Colonic mucosa (tissue), 4 donors: ENCODE data around the gene GRIN2A. TPM values are rescaled to one million over a fixed set of nuclear protein-coding genes. Genes with fewer than 3 reads are reported as not detected.

ENCODE experiments used
- DNase-seq: peaks from one replicate; pipeline ENCODE4 v3.0.0-alpha.2; 2020
- H3K27ac ChIP-seq: fragments of 200-600 bp; one replicate; pipeline ENCODE4 v1.8.0; 2021
- H3K27me3 ChIP-seq: fragments of 200-600 bp; one replicate; pipeline ENCODE4 v1.8.0; 2021
- H3K36me3 ChIP-seq: fragments of 200-600 bp; one replicate; pipeline ENCODE4 v1.8.0; 2021
- H3K4me1 ChIP-seq: fragments of 200-600 bp; one replicate; pipeline ENCODE4 v1.8.0; 2021; ENCODE audit warnings: mild to moderate bottlenecking
- H3K4me3 ChIP-seq: fragments of 200-600 bp; one replicate; pipeline ENCODE4 v1.8.0; 2021
- H3K9ac ChIP-seq, 2 donors: one replicate each; pipeline ENCODE4 v1.7.0; 2013; ENCODE audit warnings: control low read depth in 2 of 2, low read depth in 2 of 2, low read length in 2 of 2
- H3K9me3 ChIP-seq: fragments of 200-600 bp; one replicate; pipeline ENCODE4 v1.8.0; 2021
- intact Hi-C: fragments of 100-400 bp; cut with DNase I; formaldehyde crosslinking; loops from one replicate; pipeline ENCODE4 v1.14.1; 2022
- total RNA-seq, 2 donors: library from RNA; stranded (reverse); fragmentation: NEBNext Ultra II Directional in 1 of 2; extraction: Animal tissue kit (Norgen Biotek cat#: 25700) in 1 of 2; gene quantifications; one replicate each; pipeline ENCODE4 v1.2.1, GENCODE V29; 2021
- TF ChIP-seq, protein P1 (sequence below): fragments of 200-600 bp; IDR thresholded peaks from one replicate; pipeline ENCODE4 v1.8.0; 2022; ENCODE audit warnings: antibody characterized with exemption, mild to moderate bottlenecking
- donor health status: healthy.
- donor health status: DM: no; HTN: no; CAD: no.
- donor health status: DM: no; HTN: no; CAD: no.

Gene GRIN2A
- total RNA-seq, 2 donors from 2014 or later = 0.15 to 0.40 TPM

DNA sequence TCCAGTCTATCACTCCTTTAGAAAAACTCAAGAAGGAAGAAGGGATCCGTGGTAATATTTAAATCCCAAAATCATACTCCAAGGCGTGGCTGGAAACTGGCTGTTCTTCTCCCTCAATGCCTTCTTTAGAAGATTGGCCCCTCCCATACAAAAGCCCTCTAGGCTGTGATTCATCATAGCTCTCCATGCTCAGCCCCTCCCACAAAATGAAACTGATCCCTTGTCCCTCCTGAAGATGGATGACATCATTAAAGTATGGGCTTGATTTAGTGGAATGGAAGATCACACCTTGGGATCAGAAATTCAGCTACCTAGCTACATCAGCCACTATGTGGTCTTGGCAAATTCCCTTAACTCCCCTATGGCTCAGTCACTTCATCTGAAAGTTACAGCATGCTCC, 4.1 kb downstream of the GRIN2A start:
- Histone ChIP-seq H3K4me3 (no peak overlapping the region), H3K9ac (no peak overlapping the region), H3K9me3 (no peaks in the 10 kb centered on the region), H3K27ac (no peak overlapping the region), H3K36me3 (no peaks in the 10 kb centered on the region), H3K4me1 (peaks cover 8% of the 10 kb centered on the region), H3K27me3 (peaks cover 22% of the 10 kb centered on the region)
- DNase-seq = no peak
- intact Hi-C loops = no loop called here
- TF ChIP-seq, protein P1, sequence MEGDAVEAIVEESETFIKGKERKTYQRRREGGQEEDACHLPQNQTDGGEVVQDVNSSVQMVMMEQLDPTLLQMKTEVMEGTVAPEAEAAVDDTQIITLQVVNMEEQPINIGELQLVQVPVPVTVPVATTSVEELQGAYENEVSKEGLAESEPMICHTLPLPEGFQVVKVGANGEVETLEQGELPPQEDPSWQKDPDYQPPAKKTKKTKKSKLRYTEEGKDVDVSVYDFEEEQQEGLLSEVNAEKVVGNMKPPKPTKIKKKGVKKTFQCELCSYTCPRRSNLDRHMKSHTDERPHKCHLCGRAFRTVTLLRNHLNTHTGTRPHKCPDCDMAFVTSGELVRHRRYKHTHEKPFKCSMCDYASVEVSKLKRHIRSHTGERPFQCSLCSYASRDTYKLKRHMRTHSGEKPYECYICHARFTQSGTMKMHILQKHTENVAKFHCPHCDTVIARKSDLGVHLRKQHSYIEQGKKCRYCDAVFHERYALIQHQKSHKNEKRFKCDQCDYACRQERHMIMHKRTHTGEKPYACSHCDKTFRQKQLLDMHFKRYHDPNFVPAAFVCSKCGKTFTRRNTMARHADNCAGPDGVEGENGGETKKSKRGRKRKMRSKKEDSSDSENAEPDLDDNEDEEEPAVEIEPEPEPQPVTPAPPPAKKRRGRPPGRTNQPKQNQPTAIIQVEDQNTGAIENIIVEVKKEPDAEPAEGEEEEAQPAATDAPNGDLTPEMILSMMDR = no peak

DNA sequence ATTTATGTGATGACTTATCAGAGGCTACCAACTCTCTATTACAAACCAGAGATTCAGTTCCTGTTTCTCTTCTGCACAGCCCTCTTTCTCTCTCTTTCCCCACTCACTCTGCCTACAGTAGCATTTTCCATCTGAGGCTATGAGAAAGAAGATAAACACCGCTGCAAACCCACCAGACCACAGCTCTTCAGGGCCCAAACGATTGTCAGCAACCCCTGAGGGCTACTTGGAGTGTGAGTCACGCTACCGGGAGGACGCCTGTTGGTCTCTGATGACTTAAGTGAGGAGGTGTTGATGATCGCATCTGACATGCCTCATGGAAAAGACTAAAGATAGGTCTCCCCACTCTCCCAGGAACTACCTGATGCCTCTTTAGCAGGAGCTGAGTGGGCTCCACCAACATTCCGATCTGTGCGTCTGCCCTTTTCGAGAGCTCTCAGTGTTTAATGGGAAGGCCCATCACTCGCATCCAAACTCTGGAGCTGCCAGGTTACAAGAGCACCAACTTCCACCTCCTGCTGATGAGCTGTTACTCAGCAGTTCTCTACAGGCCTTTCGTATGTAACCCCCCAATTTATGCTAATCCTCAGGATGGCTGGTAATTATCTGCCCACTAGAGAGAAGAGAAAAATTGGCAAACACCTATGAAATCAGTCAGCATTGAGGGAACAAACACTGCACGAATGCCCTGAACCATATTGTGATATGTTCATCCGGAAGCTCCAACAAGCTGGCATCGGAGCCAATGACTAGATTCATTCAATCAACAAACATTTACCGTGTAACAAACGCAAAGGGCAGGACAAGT, 9.2 kb downstream of the GRIN2A start:
- Histone ChIP-seq H3K4me1 (no peaks in the 10 kb centered on the region), H3K27ac (no peak overlapping the region), H3K9me3 (no peaks in the 10 kb centered on the region), H3K9ac (no peak overlapping the region), H3K36me3 (no peaks in the 10 kb centered on the region), H3K27me3 (no peaks in the 10 kb centered on the region), H3K4me3 (no peak overlapping the region)
- TF ChIP-seq, protein P1 = no peak
- intact Hi-C loops = no loop called here
- no peak for DNase-seq

DNA sequence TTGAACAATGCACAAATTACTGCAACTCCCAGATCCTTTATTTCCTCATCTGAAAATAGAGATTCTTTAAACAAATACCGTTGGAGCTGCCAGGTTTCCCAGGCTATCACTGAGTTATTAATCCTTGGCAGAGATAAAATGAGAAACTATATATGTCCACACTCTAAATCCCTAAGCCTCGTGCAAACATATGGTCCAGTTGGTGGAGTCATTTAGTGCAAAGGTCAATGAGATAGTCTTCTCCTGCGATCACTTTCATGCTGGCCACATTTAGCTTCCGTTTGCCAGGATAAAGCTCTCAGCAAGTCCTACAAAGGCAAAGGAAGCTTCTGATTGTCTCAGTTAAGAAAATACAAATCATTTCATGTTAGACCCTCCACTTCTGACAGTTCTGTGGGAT, 11.0 kb downstream of the GRIN2A start:
- Histone ChIP-seq H3K9ac (no peak overlapping the region), H3K36me3 (no peaks in the 10 kb centered on the region), H3K4me1 (no peaks in the 10 kb centered on the region), H3K9me3 (no peaks in the 10 kb centered on the region), H3K27ac (no peak overlapping the region), H3K27me3 (no peaks in the 10 kb centered on the region), H3K4me3 (no peak overlapping the region)
- TF ChIP-seq, protein P1 = no peak
- intact Hi-C loops = no loop called here
- no peak for DNase-seq

DNA sequence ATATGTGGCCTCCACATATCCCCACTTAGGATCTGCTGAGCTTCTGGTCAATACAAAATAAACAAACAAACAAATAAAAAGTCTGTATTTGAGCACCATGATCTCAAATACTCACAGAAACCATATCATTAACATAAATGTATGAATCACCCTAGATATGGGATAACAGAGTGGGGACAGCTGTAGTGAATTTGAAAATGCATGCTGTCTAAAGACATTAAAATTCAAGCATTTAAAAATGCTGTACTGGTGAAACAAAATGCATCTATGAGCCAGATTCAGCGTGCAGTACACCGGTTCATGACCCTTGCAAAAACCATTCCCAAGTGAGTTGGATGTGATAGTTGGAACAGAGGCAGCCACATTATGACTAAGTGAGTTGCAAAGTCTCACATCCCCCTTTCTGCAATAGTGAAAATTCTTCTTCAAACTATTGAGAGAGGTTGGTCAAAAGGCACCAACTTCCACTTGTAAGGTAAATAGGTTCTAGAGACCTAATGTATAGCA, 12.3 kb downstream of the GRIN2A start:
- DNase-seq = no peak
- no peak overlapping the region for H3K27ac ChIP-seq
- TF ChIP-seq, protein P1 = no peak
- no peak overlapping the region for H3K9ac ChIP-seq
- H3K4me3 ChIP-seq = no peak overlapping the region
- H3K36me3 ChIP-seq = no peaks in the 10 kb centered on the region
- intact Hi-C loops = no loop called here
- no peaks in the 10 kb centered on the region for H3K4me1 ChIP-seq
- no peaks in the 10 kb centered on the region for H3K27me3 ChIP-seq
- H3K9me3 ChIP-seq = no peaks in the 10 kb centered on the region

DNA sequence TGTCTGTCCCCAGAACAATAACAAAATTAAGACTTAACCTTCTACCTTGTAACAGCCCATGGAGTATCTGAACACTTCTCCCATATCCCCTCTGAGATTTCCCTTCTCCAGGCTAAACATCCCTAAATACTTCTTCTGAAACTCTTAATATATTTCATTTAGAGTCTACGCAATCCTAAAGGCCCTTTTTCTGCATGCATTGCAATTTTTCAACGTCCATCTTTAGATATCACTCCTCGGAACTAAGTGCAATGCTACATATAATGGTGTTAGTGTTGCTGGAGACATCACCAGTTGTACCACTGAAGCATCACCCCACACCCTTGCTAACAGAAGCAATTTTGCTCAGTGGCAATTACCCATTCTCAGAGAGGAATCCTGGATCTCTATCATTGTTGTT, 13.2 kb downstream of the GRIN2A start:
- H3K9ac ChIP-seq = no peak overlapping the region
- H3K4me1 ChIP-seq = no peaks in the 10 kb centered on the region
- H3K9me3 ChIP-seq = no peaks in the 10 kb centered on the region
- no peaks in the 10 kb centered on the region for H3K36me3 ChIP-seq
- no peak overlapping the region for H3K4me3 ChIP-seq
- intact Hi-C loops = no loop called here
- no peak for DNase-seq
- H3K27me3 ChIP-seq = no peaks in the 10 kb centered on the region
- no peak overlapping the region for H3K27ac ChIP-seq
- TF ChIP-seq, protein P1 = no peak
